Aorta (tissue), 5 donors: ENCODE data around the gene PRLR. TPM values are rescaled to one million over a fixed set of nuclear protein-coding genes. Genes with fewer than 3 reads are reported as not detected.

Experiments used
- ATAC-seq: fragments of 200-7000 bp; cut with Tn5 transposase; one replicate; pipeline ENCODE4 v1.9.1; 2022; ENCODE audit warnings: moderate library complexity; ENCODE audit not compliant: low FRiP score
- DNase-seq, 2 donors: peaks; one replicate each; pipeline ENCODE4 v3.0.0-alpha.2; 2020
- H3K27ac ChIP-seq, 2 donors: one replicate each; pipeline ENCODE4 v1.5.1; 2013; ENCODE audit warnings: low read length in 2 of 2, mild to moderate bottlenecking in 2 of 2, moderate library complexity in 2 of 2, control low read depth in 1 of 2, inconsistent platforms in 1 of 2, low read depth in 1 of 2
- H3K27me3 ChIP-seq, 2 donors: one replicate each; pipeline ENCODE4 v1.6.1; 2013; ENCODE audit warnings: control low read depth in 1 of 2, low read length in 1 of 2, mild to moderate bottlenecking in 1 of 2, moderate library complexity in 1 of 2; ENCODE audit not compliant: insufficient read depth in 2 of 2, control insufficient read depth in 1 of 2
- H3K36me3 ChIP-seq, 2 donors: one replicate each; pipeline ENCODE4 v1.6.1; 2013; ENCODE audit warnings: control low read depth in 1 of 2, low read length in 1 of 2, mild to moderate bottlenecking in 1 of 2; ENCODE audit not compliant: insufficient read depth in 2 of 2, control insufficient read depth in 1 of 2
- H3K4me1 ChIP-seq, 2 donors: one replicate each; pipeline ENCODE4 v1.6.1; 2013; ENCODE audit warnings: low read length in 2 of 2, control low read depth in 1 of 2, mild to moderate bottlenecking in 1 of 2, moderate library complexity in 1 of 2; ENCODE audit not compliant: insufficient read depth in 2 of 2, control insufficient read depth in 1 of 2
- H3K4me3 ChIP-seq, 2 donors: one replicate each; pipeline ENCODE4 v1.5.1; 2013; ENCODE audit warnings: low read length in 2 of 2, control low read depth in 1 of 2, mild to moderate bottlenecking in 1 of 2
- H3K9me3 ChIP-seq: one replicate; pipeline ENCODE4 v1.6.1; 2013; ENCODE audit warnings: mild to moderate bottlenecking, low read length; ENCODE audit not compliant: control insufficient read depth
- WGBS, 2 donors: extraction: QIAGEN DNeasy Blood & Tissue Kit; methylation state at CpG; one replicate each; pipeline ENCODE4 v1.1.7; 2013; 5-methylcytosine and 5-hydroxymethylcytosine counted together
- intact Hi-C, 2 donors: fragments of 100-400 bp; cut with DNase I; formaldehyde crosslinking; loops; one replicate each; pipeline versions ENCODE4 v1.14.2 to v1.15.0; 2022
- polyA plus RNA-seq, 2 donors: library from polyadenylated mRNA; stranded (reverse); fragments of 200-250 nt; gene quantifications; one replicate each; pipeline ENCODE4 v1.2.3, GENCODE V29; 2013
- total RNA-seq, 2 donors: library from RNA; stranded (reverse); fragmentation: NEBNext Ultra II Directional; extraction: Animal tissue kit (Norgen Biotek cat#: 25700); gene quantifications; one replicate each; pipeline ENCODE4 v1.2.1, GENCODE V29; 2021
- donor health status: healthy with polysubstance abuse.
- donor health status: Bipolar disorder and iron deficiency.
- donor health status: DM: no; HTN: no; CAD: no.
- donor health status: DM: no; HTN: no; CAD: no.
- donor health status: DM: yes; HTN: yes; CAD: no.

Gene PRLR
- total and polyA plus RNA-seq, 4 donors: 0.08 to 3.2 (median 0.69) TPM

DNA sequence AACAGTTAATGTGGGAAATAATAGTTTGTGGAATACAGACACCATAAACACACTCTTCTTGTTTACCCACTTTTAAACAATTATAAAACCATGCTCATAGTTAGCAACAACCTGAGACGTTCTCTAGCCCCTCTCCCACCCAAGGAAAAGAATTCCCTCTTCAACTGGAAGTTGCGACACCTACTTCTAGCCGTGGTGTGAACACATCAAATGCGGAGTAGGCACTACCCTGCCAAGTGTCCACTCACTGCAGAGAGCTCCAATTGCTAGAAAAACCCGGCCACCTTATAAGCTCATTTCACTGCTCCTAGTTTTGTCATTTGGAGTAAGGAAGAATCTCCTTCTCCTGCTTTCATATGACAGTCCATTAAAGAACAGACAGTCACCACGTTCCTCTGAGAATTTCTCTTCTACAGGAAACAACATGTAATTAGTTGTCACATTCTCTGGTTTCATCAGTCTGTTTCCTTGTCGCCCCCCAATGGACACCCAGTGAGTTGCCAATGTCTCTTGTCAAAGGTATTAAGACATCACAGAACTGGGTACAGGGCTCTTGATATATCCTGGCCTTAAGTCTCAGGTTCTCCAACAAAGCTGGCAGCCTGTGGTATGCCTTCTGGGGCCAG, 47.3 kb downstream of the PRLR start:
- Histone ChIP-seq H3K27me3 (no peaks in the 10 kb centered on the region), H3K4me1 (no peaks in the 10 kb centered on the region), H3K36me3 (no peaks in the 10 kb centered on the region), H3K9me3 (no peaks in the 10 kb centered on the region), H3K27ac (no peak overlapping the region), H3K4me3 (no peak overlapping the region)
- 47 to 60% methylated on average over 7 of the region's 7 CpGs for WGBS, 2 donors
- ATAC-seq: peak; percentile 61
- peak in 1 of 2 donors; percentile 42 for DNase-seq
- intact Hi-C loops: loop anchor here in 1 of 2 donors (5.0 kb wide), 1 partner anchor 91 kb away; no protein-coding TSS in a partner anchor

- whole genome bisulfite sequencing, 2 donors: 77 to 78% methylated on average over 1 of the region's 1 CpG
- intact Hi-C loops: loop anchor here in 1 of 2 donors (5.0 kb wide), 1 partner anchor 90 kb away; no protein-coding TSS in a partner anchor
- no peaks in the 10 kb centered on the region for H3K27me3 ChIP-seq
- H3K36me3 ChIP-seq: no peaks in the 10 kb centered on the region
- ATAC-seq (no peak), DNase-seq (no peak)
- no peak overlapping the region for H3K4me3 ChIP-seq
- no peaks in the 10 kb centered on the region for H3K9me3 ChIP-seq
- H3K27ac ChIP-seq: no peak overlapping the region
- H3K4me1 ChIP-seq: no peaks in the 10 kb centered on the region
These were observed 47.8 kb downstream of the PRLR start for GRCh38 chr5:35182486-35182885.

DNA sequence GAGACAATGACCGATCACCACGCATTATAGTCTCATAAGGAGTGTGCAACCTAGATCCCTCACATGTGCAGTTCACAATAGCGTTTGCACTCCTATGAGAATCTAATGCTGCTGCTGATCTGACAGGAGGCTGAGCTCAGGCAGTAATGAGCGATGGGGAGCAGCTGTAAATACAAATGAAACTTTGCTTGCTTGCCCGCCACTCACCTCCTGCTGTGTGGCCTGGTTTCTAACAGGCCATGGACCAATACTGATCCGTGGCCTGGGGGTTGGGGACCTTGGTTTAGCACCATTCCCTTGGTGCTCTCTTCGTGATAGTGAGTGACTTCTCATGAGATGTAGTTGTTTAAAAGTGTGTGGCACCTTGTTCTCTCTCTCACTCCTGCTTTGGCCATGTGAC, 50.2 kb downstream of the PRLR start:
- Histone ChIP-seq H3K4me3 (no peak overlapping the region), H3K27ac (no peak overlapping the region), H3K9me3 (no peaks in the 10 kb centered on the region), H3K36me3 (no peaks in the 10 kb centered on the region), H3K4me1 (no peaks in the 10 kb centered on the region), H3K27me3 (no peaks in the 10 kb centered on the region)
- ATAC-seq (no peak), DNase-seq (no peak)
- WGBS, 2 donors: 81 to 91% methylated on average over 7 of the region's 7 CpGs
- intact Hi-C loops: loop anchor here in 1 of 2 donors (5.0 kb wide), 1 partner anchor 88 kb away; no protein-coding TSS in a partner anchor

- H3K36me3 ChIP-seq: no peaks in the 10 kb centered on the region
- no peaks in the 10 kb centered on the region for H3K9me3 ChIP-seq
- DNase-seq (no peak), ATAC-seq (no peak)
- H3K27ac ChIP-seq: no peak overlapping the region
- 85 to 94% methylated on average over 3 of the region's 3 CpGs for WGBS, 2 donors
- intact Hi-C loops: no loop called here
- peaks cover 0 to 3% of the 10 kb centered on the region in 2 donors for H3K4me1 ChIP-seq
- no peak overlapping the region for H3K4me3 ChIP-seq
- H3K27me3 ChIP-seq: no peaks in the 10 kb centered on the region
These were observed 52.5 kb downstream of the PRLR start for GRCh38 chr5:35177783-35178182.

DNA sequence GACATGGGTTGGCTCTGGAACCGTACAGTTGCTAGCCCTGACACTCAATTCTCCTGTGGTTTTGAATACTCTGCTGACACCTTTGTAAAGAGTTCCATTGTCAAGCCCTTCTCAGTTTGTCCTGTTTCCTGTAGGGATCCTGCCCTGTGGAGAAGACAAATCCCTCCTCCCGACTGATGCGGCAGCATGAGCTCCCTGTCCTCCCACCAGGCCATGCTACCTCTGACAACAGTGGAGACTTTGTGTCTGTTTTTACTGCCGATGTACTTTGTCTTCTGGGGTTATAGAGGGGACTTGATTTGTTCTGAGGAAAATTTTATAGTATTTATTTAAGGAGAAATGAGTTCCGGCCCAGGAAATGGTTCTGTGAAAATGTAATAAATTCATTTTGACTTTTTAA, 57.8 kb downstream of the PRLR start:
- no peak overlapping the region for H3K27ac ChIP-seq
- DNase-seq (no peak), ATAC-seq (no peak)
- no peaks in the 10 kb centered on the region for H3K36me3 ChIP-seq
- intact Hi-C loops: no loop called here
- H3K4me1 ChIP-seq: peaks cover 0 to 3% of the 10 kb centered on the region in 2 donors
- H3K9me3 ChIP-seq: no peaks in the 10 kb centered on the region
- WGBS, 2 donors: 69 to 71% methylated on average over 5 of the region's 5 CpGs
- no peaks in the 10 kb centered on the region for H3K27me3 ChIP-seq
- no peak overlapping the region for H3K4me3 ChIP-seq

GRCh38 chr5:35171991-35172390, 58.3 kb downstream of the PRLR start:
- WGBS, 2 donors: 62 to 71% methylated on average over 4 of the region's 4 CpGs
- no peak for DNase-seq

GRCh38 chr5:35171078-35171477, 59.2 kb downstream of the PRLR start:
- Histone ChIP-seq H3K9me3 (no peaks in the 10 kb centered on the region), H3K27me3 (no peaks in the 10 kb centered on the region), H3K27ac (no peak overlapping the region), H3K4me1 (peaks cover 0 to 3% of the 10 kb centered on the region in 2 donors), H3K4me3 (no peak overlapping the region), H3K36me3 (no peaks in the 10 kb centered on the region)
- intact Hi-C loops: no loop called here
- ATAC-seq (no peak), DNase-seq (no peak)

More at GRCh38 chr5:35171991-35172390, 58.3 kb downstream of the PRLR start:
- no peaks in the 10 kb centered on the region for H3K36me3 ChIP-seq
- no peak overlapping the region for H3K27ac ChIP-seq
- no peaks in the 10 kb centered on the region for H3K9me3 ChIP-seq
- intact Hi-C loops: no loop called here
- H3K4me3 ChIP-seq: no peak overlapping the region
- no peaks in the 10 kb centered on the region for H3K27me3 ChIP-seq
- no peak for ATAC-seq
- H3K4me1 ChIP-seq: peaks cover 0 to 3% of the 10 kb centered on the region in 2 donors

DNA sequence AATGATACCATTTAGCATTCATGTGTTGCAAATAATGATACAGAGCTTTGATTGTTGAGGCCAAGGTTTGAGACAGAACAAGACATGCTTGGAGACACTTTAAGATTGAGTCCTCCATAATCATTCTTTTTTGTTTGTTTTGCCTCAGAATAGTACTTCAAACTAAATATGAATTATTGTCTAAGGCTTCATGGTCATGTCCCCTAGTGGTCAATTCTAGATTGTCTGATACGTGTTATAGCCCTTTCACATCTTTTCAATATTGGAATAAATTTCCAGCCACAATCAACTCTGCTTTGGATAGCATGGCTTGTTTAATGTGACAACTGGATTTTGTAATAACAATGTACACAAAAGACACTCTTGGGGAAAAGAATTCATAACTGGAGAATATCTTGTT, 64.2 kb downstream of the PRLR start:
- Histone ChIP-seq H3K27ac (no peak overlapping the region), H3K4me3 (no peak overlapping the region), H3K4me1 (no peaks in the 10 kb centered on the region), H3K9me3 (no peaks in the 10 kb centered on the region), H3K27me3 (no peaks in the 10 kb centered on the region), H3K36me3 (no peaks in the 10 kb centered on the region)
- DNase-seq: no peak
- ATAC-seq: no peak
- WGBS, 2 donors: 91 to 92% methylated on average over 1 of the region's 1 CpG
- intact Hi-C loops: loop anchor here in 1 of 2 donors (5.0 kb wide), 1 partner anchor 136 kb away; no protein-coding TSS in a partner anchor

DNA sequence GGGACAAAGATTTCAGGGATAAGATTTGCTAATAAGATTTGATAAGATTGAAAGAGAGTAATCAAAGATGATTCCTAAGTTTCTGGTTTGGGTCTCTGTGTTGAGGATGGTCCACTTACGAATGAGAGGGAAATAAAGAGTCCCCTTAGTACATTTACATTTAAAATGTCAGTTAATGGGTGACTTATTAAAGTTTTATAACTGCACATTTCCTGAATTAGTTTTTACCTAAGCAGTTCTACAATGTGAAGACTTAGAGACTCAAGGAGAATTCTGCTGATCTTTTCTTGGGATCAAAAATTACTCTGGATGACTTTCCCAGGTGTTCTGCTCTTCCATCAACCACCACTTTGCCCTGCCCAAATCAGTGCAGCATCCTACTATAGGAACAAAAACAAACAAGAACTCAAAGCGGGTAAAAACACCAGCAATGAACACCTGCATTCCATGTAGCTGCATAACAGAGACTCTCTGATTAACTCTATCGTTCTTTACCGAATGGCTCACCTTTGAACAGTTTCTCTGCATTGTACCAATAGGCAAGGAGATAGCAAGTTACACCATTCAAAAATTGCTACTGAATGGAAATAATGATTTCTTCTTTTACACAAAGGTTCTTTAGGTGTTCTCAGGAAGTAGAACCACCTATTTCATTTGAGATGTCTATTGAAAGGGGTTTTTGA, 65.3 kb downstream of the PRLR start:
- Histone ChIP-seq H3K4me3 (no peak overlapping the region), H3K27me3 (no peaks in the 10 kb centered on the region), H3K9me3 (no peaks in the 10 kb centered on the region), H3K36me3 (no peaks in the 10 kb centered on the region), H3K27ac (no peak overlapping the region), H3K4me1 (no peaks in the 10 kb centered on the region)
- WGBS, 2 donors: 81 to 85% methylated on average over 4 of the region's 4 CpGs
- intact Hi-C loops: loop anchor here in 1 of 2 donors (5.0 kb wide), 1 partner anchor 137 kb away; no protein-coding TSS in a partner anchor
- ATAC-seq: no peak
- no peak for DNase-seq
